ENCODE measurements around the gene COLQ. TPM values are rescaled to one million over a fixed set of nuclear protein-coding genes. Genes with fewer than 3 reads are reported as not detected.

COLQ gene
- total RNA-seq, 1 experiment from 2014 or later = 1.3 TPM

GRCh38 chr3:15513810-15514662 lies 7.5 kb downstream of the COLQ start:
- TF ChIP-seq CTCF (IDR thresholded peaks at IDR 0.05; ENCODE audit: unreplicated experiment) = no peak
- no peaks in the 10 kb centered on the region for H3K9me3 Mint-ChIP-seq (ENCODE audit: low read depth, unreplicated experiment)
- BruUV-seq (replicated peaks) = no TSS peak
- no peak overlapping the region for H3K27ac Mint-ChIP-seq (ENCODE audit: unreplicated experiment)
- DNase-seq = no peak
- intact Hi-C loops (cut with micrococcal nuclease; ENCODE audit: unreplicated experiment) = no loop called here
- no peaks in the 10 kb centered on the region for H3K36me3 Mint-ChIP-seq (ENCODE audit: insufficient read depth, unreplicated experiment)
- H3K27me3 Mint-ChIP-seq (ENCODE audit: unreplicated experiment) = peaks cover 25% of the 10 kb centered on the region
- H3K4me3 Mint-ChIP-seq (ENCODE audit: low read depth, unreplicated experiment) = no peak overlapping the region
- CTCF ChIA-PET = no interaction called here
- H3K4me1 Mint-ChIP-seq (ENCODE audit: low read depth, unreplicated experiment) = no peaks in the 10 kb centered on the region

DNA sequence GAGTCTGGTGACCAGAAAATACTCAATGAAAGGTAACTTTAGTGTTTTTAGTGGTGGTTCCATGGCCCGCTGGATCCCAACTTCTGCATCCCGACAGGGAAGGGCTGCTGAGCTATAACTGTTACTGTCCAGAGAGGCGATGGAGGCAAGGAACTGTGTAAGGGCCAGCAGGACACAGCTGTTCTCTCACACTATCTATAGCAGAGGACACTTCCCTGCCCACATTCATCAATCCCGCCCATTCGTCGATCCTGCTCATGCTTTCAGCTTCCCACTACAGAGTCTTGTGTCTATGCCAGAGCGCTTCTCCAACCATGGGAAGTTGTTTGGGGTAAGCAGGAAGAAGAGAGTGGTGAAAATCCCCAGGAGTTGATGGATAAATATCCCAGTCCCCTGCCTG lies 8.4 kb downstream of the COLQ start:
- H3K9me3 Mint-ChIP-seq (ENCODE audit: low read depth, unreplicated experiment) = no peaks in the 10 kb centered on the region
- CTCF ChIA-PET = no interaction called here
- no TSS peak for BruUV-seq (replicated peaks)
- no peak overlapping the region for H3K4me3 Mint-ChIP-seq (ENCODE audit: low read depth, unreplicated experiment)
- intact Hi-C loops (cut with micrococcal nuclease; ENCODE audit: unreplicated experiment) = no loop called here
- H3K27me3 Mint-ChIP-seq (ENCODE audit: unreplicated experiment) = peaks cover 25% of the 10 kb centered on the region
- DNase-seq = no peak
- no peak overlapping the region for H3K27ac Mint-ChIP-seq (ENCODE audit: unreplicated experiment)
- no peaks in the 10 kb centered on the region for H3K36me3 Mint-ChIP-seq (ENCODE audit: insufficient read depth, unreplicated experiment)
- H3K4me1 Mint-ChIP-seq (ENCODE audit: low read depth, unreplicated experiment) = no peaks in the 10 kb centered on the region
- TF ChIP-seq CTCF (IDR thresholded peaks at IDR 0.05; ENCODE audit: unreplicated experiment) = no peak

DNA sequence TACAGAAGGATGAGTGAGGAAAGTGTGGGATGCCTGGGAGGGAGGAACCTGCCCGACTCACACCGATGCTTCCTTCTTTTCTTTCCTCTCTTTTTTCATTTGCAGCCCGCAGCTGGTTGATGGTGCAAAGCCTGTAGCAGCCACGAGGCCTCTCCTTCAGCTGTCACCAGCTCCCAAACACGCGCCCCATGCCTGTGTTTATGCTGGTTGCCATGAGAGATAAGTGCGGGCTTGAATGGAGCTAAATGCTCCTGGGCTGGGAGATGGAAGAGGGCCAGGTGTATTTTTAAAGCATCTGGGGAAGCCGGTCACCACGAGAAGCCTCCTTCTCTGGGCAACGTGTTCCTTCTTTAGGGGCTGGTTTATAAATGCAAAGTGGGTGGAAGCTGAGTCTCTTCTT lies 9.3 kb downstream of the COLQ start:
- CTCF ChIA-PET = no interaction called here
- no peaks in the 10 kb centered on the region for H3K9me3 Mint-ChIP-seq (ENCODE audit: low read depth, unreplicated experiment)
- intact Hi-C loops (cut with micrococcal nuclease; ENCODE audit: unreplicated experiment) = no loop called here
- H3K36me3 Mint-ChIP-seq (ENCODE audit: insufficient read depth, unreplicated experiment) = no peaks in the 10 kb centered on the region
- TF ChIP-seq CTCF (IDR thresholded peaks at IDR 0.05; ENCODE audit: unreplicated experiment) = no peak
- DNase-seq = no peak
- no peak overlapping the region for H3K4me3 Mint-ChIP-seq (ENCODE audit: low read depth, unreplicated experiment)
- BruUV-seq (replicated peaks) = no TSS peak
- H3K4me1 Mint-ChIP-seq (ENCODE audit: low read depth, unreplicated experiment) = no peaks in the 10 kb centered on the region
- peaks cover 25% of the 10 kb centered on the region for H3K27me3 Mint-ChIP-seq (ENCODE audit: unreplicated experiment)
- no peak overlapping the region for H3K27ac Mint-ChIP-seq (ENCODE audit: unreplicated experiment)

- no peak for TF ChIP-seq CTCF (IDR thresholded peaks at IDR 0.05; ENCODE audit: unreplicated experiment)
- H3K9me3 Mint-ChIP-seq (ENCODE audit: low read depth, unreplicated experiment) = no peaks in the 10 kb centered on the region
Observed at GRCh38 chr3:15511156-15511555, 10.3 kb downstream of the COLQ start.

More at GRCh38 chr3:15511156-15511555, 10.3 kb downstream of the COLQ start:
- no peak for DNase-seq
- CTCF ChIA-PET = no interaction called here
- BruUV-seq (replicated peaks) = no TSS peak
- Mint-ChIP-seq H3K27me3 (ENCODE audit: unreplicated experiment) (peaks cover 25% of the 10 kb centered on the region), H3K27ac (ENCODE audit: unreplicated experiment) (no peak overlapping the region), H3K4me3 (ENCODE audit: low read depth, unreplicated experiment) (no peak overlapping the region), H3K4me1 (ENCODE audit: low read depth, unreplicated experiment) (no peaks in the 10 kb centered on the region), H3K36me3 (ENCODE audit: insufficient read depth, unreplicated experiment) (no peaks in the 10 kb centered on the region)
- intact Hi-C loops (cut with micrococcal nuclease; ENCODE audit: unreplicated experiment) = no loop called here
